ENCODE data around the gene CHST13.

- TF ChIP-seq, protein P1, sequence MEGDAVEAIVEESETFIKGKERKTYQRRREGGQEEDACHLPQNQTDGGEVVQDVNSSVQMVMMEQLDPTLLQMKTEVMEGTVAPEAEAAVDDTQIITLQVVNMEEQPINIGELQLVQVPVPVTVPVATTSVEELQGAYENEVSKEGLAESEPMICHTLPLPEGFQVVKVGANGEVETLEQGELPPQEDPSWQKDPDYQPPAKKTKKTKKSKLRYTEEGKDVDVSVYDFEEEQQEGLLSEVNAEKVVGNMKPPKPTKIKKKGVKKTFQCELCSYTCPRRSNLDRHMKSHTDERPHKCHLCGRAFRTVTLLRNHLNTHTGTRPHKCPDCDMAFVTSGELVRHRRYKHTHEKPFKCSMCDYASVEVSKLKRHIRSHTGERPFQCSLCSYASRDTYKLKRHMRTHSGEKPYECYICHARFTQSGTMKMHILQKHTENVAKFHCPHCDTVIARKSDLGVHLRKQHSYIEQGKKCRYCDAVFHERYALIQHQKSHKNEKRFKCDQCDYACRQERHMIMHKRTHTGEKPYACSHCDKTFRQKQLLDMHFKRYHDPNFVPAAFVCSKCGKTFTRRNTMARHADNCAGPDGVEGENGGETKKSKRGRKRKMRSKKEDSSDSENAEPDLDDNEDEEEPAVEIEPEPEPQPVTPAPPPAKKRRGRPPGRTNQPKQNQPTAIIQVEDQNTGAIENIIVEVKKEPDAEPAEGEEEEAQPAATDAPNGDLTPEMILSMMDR (IDR thresholded peaks at IDR 0.05), result no peak
- TF ChIP-seq POLR2A (IDR thresholded peaks at IDR 0.05), result no peak
Measured at GRCh38 chr3:126531051-126531330, 7.0 kb downstream of the CHST13 start.

Data from Peyer's patch (tissue), 4 donors.